Epithelial cell of alveolus of lung (primary cell): ENCODE data around the gene PTPN18. TPM values are rescaled to one million over a fixed set of nuclear protein-coding genes. Genes with fewer than 3 reads are reported as not detected.

Source experiments
- total RNA-seq: library from RNA; depleted of rRNA; stranded (reverse); fragments of >200 nt; gene quantifications from 2 replicates; pipeline ENCODE4 v1.2.1, GENCODE V29; 2015

PTPN18 gene, protein sequence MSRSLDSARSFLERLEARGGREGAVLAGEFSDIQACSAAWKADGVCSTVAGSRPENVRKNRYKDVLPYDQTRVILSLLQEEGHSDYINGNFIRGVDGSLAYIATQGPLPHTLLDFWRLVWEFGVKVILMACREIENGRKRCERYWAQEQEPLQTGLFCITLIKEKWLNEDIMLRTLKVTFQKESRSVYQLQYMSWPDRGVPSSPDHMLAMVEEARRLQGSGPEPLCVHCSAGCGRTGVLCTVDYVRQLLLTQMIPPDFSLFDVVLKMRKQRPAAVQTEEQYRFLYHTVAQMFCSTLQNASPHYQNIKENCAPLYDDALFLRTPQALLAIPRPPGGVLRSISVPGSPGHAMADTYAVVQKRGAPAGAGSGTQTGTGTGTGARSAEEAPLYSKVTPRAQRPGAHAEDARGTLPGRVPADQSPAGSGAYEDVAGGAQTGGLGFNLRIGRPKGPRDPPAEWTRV
- total RNA-seq: 14.1 and 22.9 TPM in 2 replicates

GRCh38 chr2:130355578-130356431 is at the start of gene PTPN18:
Gene PTPN18, plus strand, starts transcription at chr2:130356056. Its CDS starts 52 bp downstream, at chr2:130356108.

GRCh38 chr2:130342533-130343275 is 13.2 kb upstream of the PTPN18 start, which contains the start of gene IMP4:
Gene IMP4, plus strand, starts transcription at chr2:130342897. Its CDS starts 36 bp downstream, at chr2:130342933.

Other genes with a start within 250 kb of the PTPN18 start
- gene POTEF, start 226.8 kb upstream of the PTPN18 start, total RNA-seq: not detected in 2 replicates
- 5.4 and 17.9 TPM in 2 replicates for gene CCDC74B, start 210.9 kb upstream of the PTPN18 start, total RNA-seq
- gene SMPD4, start 174.5 kb upstream of the PTPN18 start, total RNA-seq: 39.2 and 47.1 TPM in 2 replicates
- 263 and 313 TPM in 2 replicates for gene MZT2B, start 173.8 kb upstream of the PTPN18 start, total RNA-seq
- not detected in 2 replicates for gene TUBA3E, start 157.6 kb upstream of the PTPN18 start, total RNA-seq
- gene IMP4, start 13.2 kb upstream of the PTPN18 start, total RNA-seq: 59.9 and 102 TPM in 2 replicates
- gene POTEI, start 153.3 kb downstream of the PTPN18 start, total RNA-seq: not detected in 2 replicates
- gene CFC1B, start 165.2 kb downstream of the PTPN18 start, total RNA-seq: not detected in 2 replicates
- gene CFC1, start 243.5 kb downstream of the PTPN18 start, total RNA-seq: not detected in 2 replicates